GM12878 (cell line): Measurements from ENCODE around the gene TEF. TPM values are rescaled to one million over a fixed set of nuclear protein-coding genes. Genes with fewer than 3 reads are reported as not detected.

Source experiments
- BMI1 ChIP-seq: fragments of 450-650 bp; IDR thresholded peaks from 2 replicates; pipeline ENCODE4 v1.6.1; 2016; ENCODE audit warnings: mild to moderate bottlenecking, moderate library complexity, borderline replicate concordance
- CREM ChIP-seq: IDR thresholded peaks from 2 replicates; pipeline ENCODE4 v1.6.1; 2014; ENCODE audit warnings: antibody characterized with exemption, low read depth
- E4F1 ChIP-seq: fragments of 450-650 bp; IDR thresholded peaks from 2 replicates; pipeline ENCODE4 v1.6.1; 2018; ENCODE audit warnings: borderline replicate concordance, mild to moderate bottlenecking; ENCODE audit not compliant: partially characterized antibody
- FOS ChIP-seq: IDR thresholded peaks from 3 replicates; pipeline ENCODE4 v1.6.1; 2011; ENCODE audit warnings: borderline replicate concordance; ENCODE audit not compliant: insufficient read length; ENCODE audit errors: extremely low read depth
- GABPA ChIP-seq: IDR thresholded peaks from 2 replicates; pipeline ENCODE4 v1.6.1; 2014; ENCODE audit warnings: antibody characterized with exemption, low read depth, mild to moderate bottlenecking, inconsistent platforms
- MLLT1 ChIP-seq: fragments of 450-650 bp; IDR thresholded peaks from 2 replicates; pipeline ENCODE4 v1.6.1; 2016; ENCODE audit warnings: mild to moderate bottlenecking
- NFYB ChIP-seq: IDR thresholded peaks from 2 replicates; pipeline ENCODE4 v1.6.1; 2011; ENCODE audit warnings: low read depth, mild to moderate bottlenecking, low read length, improper control_type of control experiment, moderate library complexity; ENCODE audit not compliant: insufficient read depth
- POU2F2 ChIP-seq: IDR thresholded peaks from 3 replicates; pipeline ENCODE4 v1.6.1; 2011; ENCODE audit warnings: low read depth, mild to moderate bottlenecking, low read length, borderline replicate concordance
- RBBP5 ChIP-seq: fragments of 200-600 bp; sonication (generic); conservative IDR thresholded peaks from 2 replicates; pipeline ENCODE4 v1.6.1; 2016
- REST ChIP-seq: IDR thresholded peaks from 2 replicates; pipeline ENCODE4 v1.6.1; 2012; ENCODE audit warnings: mild to moderate bottlenecking, low read depth, low read length
- SMC3 ChIP-seq: IDR thresholded peaks from 2 replicates; pipeline ENCODE4 v1.6.1; 2011; ENCODE audit warnings: low read length, improper control_type of control experiment, borderline replicate concordance
- SREBF1 ChIP-seq: IDR thresholded peaks from 2 replicates; pipeline ENCODE4 v1.6.1; 2012; ENCODE audit warnings: mild to moderate bottlenecking, low read length
- SRF ChIP-seq, 2 experiments: IDR thresholded peaks; 2 replicates each; pipeline ENCODE4 v1.6.1; 2011; ENCODE audit warnings: low read depth in 2 of 2, low read length in 2 of 2, mild to moderate bottlenecking in 1 of 2, moderate library complexity in 1 of 2
- TAF1 ChIP-seq: IDR thresholded peaks from 2 replicates; pipeline ENCODE4 v1.6.1; 2011; ENCODE audit warnings: mild to moderate bottlenecking, low read depth, low read length, borderline replicate concordance
- TBL1XR1 ChIP-seq: IDR thresholded peaks from 2 replicates; pipeline ENCODE4 v1.6.1; 2012; ENCODE audit warnings: low read depth, low read length, improper control_type of control experiment
- TCF7 ChIP-seq: IDR thresholded peaks from 2 replicates; pipeline ENCODE4 v1.6.1; 2014; ENCODE audit warnings: antibody characterized with exemption, borderline replicate concordance
- WRNIP1 ChIP-seq: IDR thresholded peaks from 2 replicates; pipeline ENCODE4 v1.6.1; 2011; ENCODE audit warnings: low read depth, low read length, improper control_type of control experiment, borderline replicate concordance
- YBX1 ChIP-seq: fragments of 450-650 bp; IDR thresholded peaks from 2 replicates; pipeline ENCODE4 v1.6.1; 2016; ENCODE audit warnings: antibody characterized with exemption
- ZBTB11 ChIP-seq: fragments of 450-650 bp; formaldehyde crosslinking; IDR thresholded peaks from 2 replicates; pipeline ENCODE4 v1.5.0; 2022; ENCODE audit warnings: mild to moderate bottlenecking, missing genetic modification characterization
- polyA plus RNA-seq, 11 experiments: library from polyadenylated mRNA; depleted of rRNA in 4 of 11; unstranded in 6 of 11; stranded (reverse) in 5 of 11; fragments of >200 nt; fragmentation: Nextera tagmentation in 4 of 11; fragmentation: Illumina TruSeq in 1 of 11; extraction: Ambion mirVana in 4 of 11; extraction: Trizol in 1 of 11; gene quantifications; 1 replicate in 1 of 11; 2 replicates in 10 of 11; pipeline versions ENCODE4 v1.2.1 to v1.2.3, GENCODE V29; 2011 to 2016; ENCODE audit warnings: inconsistent platforms in 2 of 11, missing spikeins in 2 of 11, low read depth in 1 of 11
- total RNA-seq, 4 experiments: library from RNA; depleted of rRNA in 3 of 4; stranded (reverse); fragments of >200 nt in 3 of 4; fragmentation: Illumina TruSeq in 1 of 4; extraction: Trizol in 1 of 4; gene quantifications; 2 replicates each; pipeline versions ENCODE4 v1.2.1 to v1.2.3, GENCODE V29; 2013 to 2021

Gene TEF
- total and polyA plus RNA-seq, 10 of the 15 experiments (the other 5 are each of a cell fraction or from before 2014, with no cell fraction given), result 0.23 to 4.9 (median 3.2) TPM

GRCh38 chr22:41446639-41447434 lies 65.1 kb downstream of the TEF start, which contains the start of gene TOB2 (continued):
- TF ChIP-seq ZBTB11 (peak; percentile 48), SMC3 (peak; percentile 3), TCF7 (no peak), SRF (IDR thresholded peaks at IDR 0.05; ENCODE audit: low read depth in 2 of 2, low read length in 2 of 2) (peak; percentile 34 to 69; a peak in 3 of 4 replicates), TBL1XR1 (peak; percentile 84), BMI1 (peak; percentile 81), E4F1 (peak; percentile 27), FOS (no peak), WRNIP1 (no peak), CREM (peak; percentile 91), YBX1 (no peak), REST (peak; percentile 53; the same call in 1 of the 2 replicates), MLLT1 (peak; percentile 95), SREBF1 (no peak), TAF1 (peak; percentile 99), GABPA (no peak), POU2F2 (peak; percentile 95), RBBP5 (no peak), NFYB (no peak)
